ENCODE measurements around the gene GIPC2.

Gene GIPC2

DNA sequence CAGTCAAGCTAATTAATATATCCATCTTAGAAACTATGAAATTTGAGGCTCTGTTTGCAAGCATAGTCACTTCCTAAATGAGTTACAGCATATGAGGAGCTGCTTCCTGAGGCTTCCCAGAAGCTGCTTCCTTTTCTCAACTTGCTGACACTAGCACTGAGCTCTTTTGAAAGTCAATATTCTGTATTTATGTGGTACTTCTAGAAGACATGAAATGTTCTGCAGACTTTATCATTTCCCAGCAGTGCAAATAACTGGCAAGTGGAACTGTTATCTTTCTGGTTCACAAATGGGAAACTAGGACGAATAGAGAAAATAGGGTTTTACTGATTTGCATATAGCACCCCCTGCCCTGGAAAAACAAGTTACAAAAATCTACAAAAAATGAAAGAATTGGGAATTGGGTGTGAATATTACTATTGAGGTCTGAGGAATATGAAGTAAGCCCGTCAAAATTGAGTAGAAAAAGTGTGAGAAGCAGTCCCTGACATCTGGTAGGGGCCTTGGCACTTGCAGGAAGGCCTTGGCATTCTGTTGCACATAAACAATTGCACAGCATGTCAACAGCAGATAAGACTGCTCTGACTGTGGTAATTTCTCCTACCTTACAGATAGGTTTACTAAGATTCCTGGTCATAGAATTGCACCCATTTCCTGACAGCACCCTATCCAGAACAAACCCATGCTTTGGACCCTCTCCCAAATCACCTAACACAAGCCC lies 7.1 kb downstream of the GIPC2 start:
- no peak for DNase-seq (ENCODE audit: low read depth)
- H3K4me3 ChIP-seq (ENCODE audit: control insufficient read depth, low read depth, low read length): no peak overlapping the region
- TF ChIP-seq, protein P1, sequence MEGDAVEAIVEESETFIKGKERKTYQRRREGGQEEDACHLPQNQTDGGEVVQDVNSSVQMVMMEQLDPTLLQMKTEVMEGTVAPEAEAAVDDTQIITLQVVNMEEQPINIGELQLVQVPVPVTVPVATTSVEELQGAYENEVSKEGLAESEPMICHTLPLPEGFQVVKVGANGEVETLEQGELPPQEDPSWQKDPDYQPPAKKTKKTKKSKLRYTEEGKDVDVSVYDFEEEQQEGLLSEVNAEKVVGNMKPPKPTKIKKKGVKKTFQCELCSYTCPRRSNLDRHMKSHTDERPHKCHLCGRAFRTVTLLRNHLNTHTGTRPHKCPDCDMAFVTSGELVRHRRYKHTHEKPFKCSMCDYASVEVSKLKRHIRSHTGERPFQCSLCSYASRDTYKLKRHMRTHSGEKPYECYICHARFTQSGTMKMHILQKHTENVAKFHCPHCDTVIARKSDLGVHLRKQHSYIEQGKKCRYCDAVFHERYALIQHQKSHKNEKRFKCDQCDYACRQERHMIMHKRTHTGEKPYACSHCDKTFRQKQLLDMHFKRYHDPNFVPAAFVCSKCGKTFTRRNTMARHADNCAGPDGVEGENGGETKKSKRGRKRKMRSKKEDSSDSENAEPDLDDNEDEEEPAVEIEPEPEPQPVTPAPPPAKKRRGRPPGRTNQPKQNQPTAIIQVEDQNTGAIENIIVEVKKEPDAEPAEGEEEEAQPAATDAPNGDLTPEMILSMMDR (conservative IDR thresholded peaks at IDR 0.05; ENCODE audit: control insufficient read depth, insufficient read depth, low read depth, low read length): no peak

DNA sequence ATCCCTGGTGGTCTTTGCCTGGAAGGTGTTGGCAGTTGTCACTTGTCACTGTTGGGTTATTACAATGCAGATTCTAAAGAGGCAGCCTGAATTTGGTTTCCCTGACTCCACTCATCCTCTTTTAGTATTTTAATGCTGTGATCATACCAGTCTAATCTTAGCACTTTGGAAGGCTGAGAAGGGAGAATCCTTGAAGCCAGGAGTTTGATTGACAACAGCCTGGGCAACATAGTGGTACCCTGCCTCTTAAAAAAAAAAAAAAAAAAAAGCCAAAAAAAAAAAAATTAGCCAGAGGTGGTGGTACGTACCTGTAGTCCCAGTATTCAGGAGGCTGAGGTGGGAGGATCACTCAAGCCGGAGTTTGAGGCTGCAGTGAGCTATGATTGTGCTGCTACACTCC lies 7.7 kb downstream of the GIPC2 start:
- DNase-seq (ENCODE audit: low read depth): no peak
- TF ChIP-seq, protein P1 (conservative IDR thresholded peaks at IDR 0.05; ENCODE audit: control insufficient read depth, insufficient read depth, low read depth, low read length): no peak

DNA sequence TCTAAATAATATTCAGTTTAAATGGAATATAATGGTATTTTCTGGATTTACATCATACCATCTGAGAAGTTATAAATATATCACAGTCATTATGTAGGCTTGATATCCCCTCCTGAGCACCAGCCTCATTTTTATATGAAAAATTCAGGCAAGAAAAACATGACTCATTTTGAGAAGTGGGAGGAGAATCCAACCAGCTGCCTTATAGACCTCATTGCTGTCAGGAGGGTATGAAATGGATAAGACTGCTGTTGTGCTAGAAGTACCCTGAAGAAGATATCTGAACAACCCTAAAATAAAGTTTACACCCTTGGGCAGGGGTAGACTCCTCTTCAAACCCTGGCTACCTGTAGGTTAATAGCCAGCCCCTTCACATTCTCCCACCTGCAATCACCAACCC lies 8.8 kb downstream of the GIPC2 start:
- DNase-seq (ENCODE audit: low read depth): peak; percentile 43
- no peak overlapping the region for H3K4me3 ChIP-seq (ENCODE audit: control insufficient read depth, low read depth, low read length)
- TF ChIP-seq, protein P1 (conservative IDR thresholded peaks at IDR 0.05; ENCODE audit: control insufficient read depth, insufficient read depth, low read depth, low read length): no peak

More for the DNA sequence above, 7.7 kb downstream of the GIPC2 start:
- no peak overlapping the region for H3K4me3 ChIP-seq (ENCODE audit: control insufficient read depth, low read depth, low read length)

GRCh38 chr1:78054972-78055371 lies 9.2 kb downstream of the GIPC2 start:
- DNase-seq (ENCODE audit: low read depth): no peak
- H3K4me3 ChIP-seq (ENCODE audit: control insufficient read depth, low read depth, low read length): no peak overlapping the region
- TF ChIP-seq, protein P1 (conservative IDR thresholded peaks at IDR 0.05; ENCODE audit: control insufficient read depth, insufficient read depth, low read depth, low read length): no peak

DNA sequence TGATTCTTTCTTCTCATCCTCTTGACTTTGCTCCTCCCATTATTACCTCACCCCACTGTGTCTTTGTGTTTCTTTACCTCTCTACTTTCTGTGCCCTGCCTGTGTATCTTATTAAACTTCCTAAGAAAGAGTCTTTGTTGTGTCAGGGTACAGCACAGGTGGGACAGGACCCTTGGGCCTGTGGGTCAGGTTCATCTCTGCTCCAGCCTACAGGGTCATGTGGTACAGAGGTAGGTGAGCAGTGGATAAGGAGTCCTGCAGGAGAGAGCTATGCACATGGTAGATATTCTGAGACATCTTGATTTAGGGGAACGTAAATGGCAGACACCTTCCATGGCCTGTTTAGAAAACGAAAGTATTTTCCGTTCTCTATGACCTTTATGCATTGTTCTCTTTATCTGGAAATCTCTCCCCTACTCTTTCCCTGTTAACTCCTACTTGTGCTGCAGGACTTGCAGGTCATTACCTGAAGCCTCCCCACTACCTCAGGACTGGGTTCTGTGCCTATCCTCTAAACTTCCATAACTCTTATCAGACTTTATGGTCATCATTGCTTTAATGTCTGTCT lies 9.9 kb downstream of the GIPC2 start:
- no peak for DNase-seq (ENCODE audit: low read depth)
- TF ChIP-seq, protein P1 (conservative IDR thresholded peaks at IDR 0.05; ENCODE audit: control insufficient read depth, insufficient read depth, low read depth, low read length): no peak
- no peak overlapping the region for H3K4me3 ChIP-seq (ENCODE audit: control insufficient read depth, low read depth, low read length)

DNA sequence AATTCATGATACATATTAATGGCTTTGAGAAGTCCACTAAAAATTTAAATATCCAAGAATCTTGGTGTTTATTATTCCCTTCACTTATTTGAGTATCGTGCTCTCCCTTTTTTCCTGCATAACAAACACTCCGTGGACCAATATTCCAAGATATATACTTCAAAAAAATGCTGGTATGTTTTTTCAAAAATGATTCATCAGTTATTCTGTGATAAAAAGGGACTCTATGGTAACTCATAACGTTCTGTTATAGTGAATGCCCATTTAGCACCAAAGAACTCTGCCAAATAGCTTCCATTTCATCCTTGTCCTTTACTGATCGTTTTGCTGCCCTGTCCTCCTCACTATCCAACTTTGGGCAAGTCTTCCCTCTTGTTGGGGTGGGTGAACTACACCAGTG lies 12.9 kb downstream of the GIPC2 start:
- H3K4me3 ChIP-seq (ENCODE audit: control insufficient read depth, low read depth, low read length): no peak overlapping the region
- TF ChIP-seq, protein P1 (conservative IDR thresholded peaks at IDR 0.05; ENCODE audit: control insufficient read depth, insufficient read depth, low read depth, low read length): no peak
- DNase-seq (ENCODE audit: low read depth): no peak

Measured in fibroblast of mammary gland (primary cell).